NCI-H1048 (cell line): ENCODE data around the gene COPB2.

Source experiments
- DNase-seq: peaks from one replicate; lab custom pipeline; 2025; lab: John Stamatoyannopoulos, UW

The COPB2 gene

DNA sequence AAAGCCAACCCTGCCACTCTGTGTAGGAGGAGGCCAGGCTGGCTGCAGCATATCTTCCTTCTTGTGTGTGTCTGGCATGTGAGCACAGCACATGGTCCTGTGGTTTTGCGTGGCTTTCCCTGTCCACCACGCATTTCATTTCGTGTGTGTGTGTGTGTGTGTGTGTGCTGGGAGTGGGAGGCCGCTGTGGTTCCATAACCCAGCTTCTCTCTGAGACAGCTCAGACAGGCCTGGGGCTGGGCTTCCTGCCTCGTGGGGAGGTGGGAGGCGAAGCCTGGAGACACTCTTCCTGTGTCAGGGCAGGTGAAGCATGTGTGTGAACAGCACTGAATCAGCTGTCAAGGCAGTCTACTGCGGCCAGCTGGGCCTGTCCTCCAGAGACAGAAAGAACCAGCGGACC is 61.6 kb downstream of the COPB2 start:
- DNase-seq: no peak

DNA sequence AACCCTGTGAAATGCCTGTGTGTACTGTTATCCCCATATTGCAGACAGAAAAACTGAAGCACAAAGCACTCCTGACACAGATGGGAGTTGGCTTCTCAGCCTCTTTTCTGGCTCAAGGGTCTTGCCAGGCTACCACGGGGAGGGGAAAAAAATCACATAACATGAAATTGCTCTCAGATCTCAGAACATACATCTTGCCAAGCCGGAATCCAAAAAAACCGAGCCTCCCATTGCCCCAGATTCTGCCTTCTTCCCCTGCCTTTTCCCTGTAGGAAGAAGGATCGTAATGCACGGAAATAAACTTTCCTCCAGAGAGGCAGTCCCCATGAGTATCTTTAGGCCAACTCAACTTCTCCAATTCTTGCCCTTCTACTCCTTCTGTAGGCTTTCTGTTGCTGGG is 62.2 kb downstream of the COPB2 start:
- DNase-seq: no peak

DNA sequence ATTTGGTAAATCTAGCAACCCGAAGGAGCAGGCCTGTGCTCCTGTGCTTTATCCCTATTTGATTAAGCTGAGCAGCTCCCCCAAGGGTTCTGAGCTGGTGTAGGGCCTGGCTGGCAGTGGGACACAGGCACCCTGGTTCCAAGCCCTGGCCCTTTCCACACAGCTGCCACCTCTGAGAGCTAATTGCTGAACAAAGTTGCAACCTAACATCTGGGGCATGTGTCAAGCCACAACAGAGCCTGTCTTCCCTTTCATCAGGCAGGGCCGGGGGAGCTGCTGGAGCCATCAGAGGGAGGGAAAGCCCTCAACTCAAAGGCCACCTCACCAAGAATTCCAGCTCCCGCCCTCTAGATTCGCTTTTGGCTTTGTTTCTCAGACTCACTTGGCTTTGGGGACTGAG is 62.7 kb downstream of the COPB2 start:
- no peak for DNase-seq

DNA sequence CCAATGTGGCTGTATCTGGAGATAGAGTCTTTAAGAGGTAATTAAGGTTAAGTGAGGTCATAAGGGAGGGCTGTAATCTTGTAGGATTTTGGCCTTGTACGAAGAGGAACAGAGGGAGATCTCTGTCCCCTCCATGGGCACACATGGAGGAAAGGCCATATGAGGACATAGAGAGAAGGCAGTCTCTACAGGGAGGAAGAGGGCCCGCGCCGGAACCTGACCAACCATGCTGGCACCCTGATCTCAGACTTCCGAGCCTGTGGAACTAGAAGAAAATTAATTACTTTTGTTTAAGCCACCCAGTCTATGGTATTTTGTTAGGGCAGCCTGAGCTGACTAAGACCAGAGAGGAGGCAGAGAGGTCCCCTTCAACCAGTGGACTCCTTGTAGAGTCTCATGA is 63.3 kb downstream of the COPB2 start:
- DNase-seq: no peak

DNA sequence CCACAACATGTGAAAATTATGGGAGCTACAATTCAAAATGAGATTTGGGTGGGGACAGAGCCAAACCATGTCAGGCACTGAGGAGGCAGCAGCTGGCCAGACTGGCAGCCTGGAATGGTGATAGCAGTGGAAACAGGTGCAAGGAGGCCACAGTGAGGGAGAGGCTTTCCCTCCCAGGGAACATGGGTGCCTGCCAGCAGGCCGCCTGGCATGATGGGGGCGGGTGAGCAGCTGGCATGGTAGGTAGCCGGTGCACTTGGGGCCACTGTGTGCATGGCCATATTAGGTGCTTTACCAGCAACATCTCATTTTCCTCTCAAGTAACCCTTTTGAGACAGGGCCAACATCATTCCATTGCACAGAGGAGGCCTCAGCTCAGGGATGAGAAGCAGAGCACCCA is 63.9 kb downstream of the COPB2 start:
- no peak for DNase-seq

DNA sequence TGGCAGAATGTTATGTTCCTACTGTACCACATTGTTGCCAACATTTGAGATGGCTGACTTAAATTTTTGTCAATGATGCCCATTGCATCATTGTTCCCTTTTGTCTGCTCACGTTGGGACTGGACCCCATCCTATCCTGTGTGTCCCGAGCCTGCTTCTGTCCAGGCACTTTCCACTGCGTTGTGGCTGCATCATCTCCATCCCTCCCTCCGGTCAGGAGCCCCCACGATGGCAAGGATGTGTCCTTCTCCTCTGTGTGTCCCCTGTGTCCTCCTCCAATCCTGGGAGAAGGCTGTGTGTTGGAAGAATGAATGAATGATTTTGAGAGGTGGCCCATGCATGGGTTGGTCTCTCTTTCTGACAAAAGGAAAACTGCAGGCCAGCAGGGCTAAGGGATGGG is 65.0 kb downstream of the COPB2 start:
- no peak for DNase-seq

DNA sequence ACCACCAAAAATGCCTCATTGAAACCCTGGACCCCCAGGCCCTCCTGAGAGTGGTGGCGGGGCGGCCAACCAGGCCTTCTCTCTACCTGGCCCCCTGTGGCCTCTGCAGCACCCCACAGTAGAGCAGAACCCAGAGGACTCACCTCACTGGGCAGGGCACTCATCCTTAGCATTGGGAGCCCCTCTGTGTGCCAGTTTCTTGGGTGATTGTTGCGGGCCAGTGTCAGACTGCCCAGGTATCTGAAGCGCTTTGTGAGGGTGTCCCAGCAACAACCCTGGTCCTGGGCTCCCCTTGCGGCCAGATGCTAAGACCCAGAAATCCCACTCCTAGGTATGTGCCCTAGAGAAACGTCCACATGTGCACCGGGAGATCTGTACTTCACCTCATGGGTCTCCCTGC is 66.3 kb downstream of the COPB2 start:
- DNase-seq: no peak

DNA sequence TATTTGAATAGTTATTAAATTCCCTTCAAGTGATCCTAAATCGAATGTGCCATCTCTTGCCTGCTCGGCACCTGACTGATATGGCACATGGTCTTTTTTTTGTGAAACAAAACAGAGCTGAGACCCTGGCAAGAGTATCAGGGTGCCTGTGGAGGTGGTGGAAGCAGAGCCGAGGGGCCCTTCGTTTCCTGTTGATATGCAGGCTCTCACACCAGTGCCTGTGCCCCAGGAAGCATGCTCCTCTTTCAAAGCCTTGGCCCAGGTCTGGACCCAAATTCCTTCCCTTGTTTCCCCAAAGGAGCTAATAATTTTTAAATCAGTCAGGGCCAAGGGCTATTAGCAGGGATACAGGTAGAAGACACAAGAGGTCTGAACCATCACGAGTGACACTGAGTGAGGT is 67.1 kb downstream of the COPB2 start:
- no peak for DNase-seq

DNA sequence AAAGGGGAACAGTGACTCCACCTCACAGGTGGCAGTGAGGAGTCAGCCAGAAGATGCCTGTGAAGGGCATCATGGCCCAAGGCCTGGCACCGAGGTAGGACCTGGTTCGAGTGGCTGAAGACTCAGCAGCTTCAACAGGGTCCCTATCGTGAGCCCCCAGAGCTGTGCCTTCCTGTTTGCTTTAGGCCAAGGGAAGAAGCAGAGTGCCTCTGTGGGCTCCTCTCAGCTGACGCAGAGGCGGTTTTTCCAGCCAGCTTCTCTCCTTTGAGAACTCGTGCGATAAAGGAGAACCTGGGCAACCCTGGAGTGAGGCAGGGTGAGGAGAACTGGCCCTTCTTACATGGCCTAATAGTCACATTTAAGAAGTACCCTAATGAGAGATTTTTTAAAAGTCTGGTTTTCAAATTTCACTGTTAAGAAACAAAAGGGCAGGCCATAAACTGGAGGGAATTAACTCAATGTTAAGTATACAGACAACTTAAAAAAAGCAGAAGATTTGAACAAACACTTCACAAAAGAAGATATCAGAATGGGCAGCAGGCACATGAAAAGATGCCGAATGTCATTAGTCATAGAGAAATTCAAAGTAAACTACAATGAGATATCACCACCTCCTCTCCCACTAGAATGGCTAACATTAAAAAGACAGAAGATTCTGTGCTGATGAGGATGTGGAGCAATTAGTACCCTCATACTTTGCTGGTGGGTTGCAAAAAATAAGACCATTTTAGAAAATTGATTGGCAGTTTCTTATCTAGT is 68.7 kb downstream of the COPB2 start:
- DNase-seq: no peak

DNA sequence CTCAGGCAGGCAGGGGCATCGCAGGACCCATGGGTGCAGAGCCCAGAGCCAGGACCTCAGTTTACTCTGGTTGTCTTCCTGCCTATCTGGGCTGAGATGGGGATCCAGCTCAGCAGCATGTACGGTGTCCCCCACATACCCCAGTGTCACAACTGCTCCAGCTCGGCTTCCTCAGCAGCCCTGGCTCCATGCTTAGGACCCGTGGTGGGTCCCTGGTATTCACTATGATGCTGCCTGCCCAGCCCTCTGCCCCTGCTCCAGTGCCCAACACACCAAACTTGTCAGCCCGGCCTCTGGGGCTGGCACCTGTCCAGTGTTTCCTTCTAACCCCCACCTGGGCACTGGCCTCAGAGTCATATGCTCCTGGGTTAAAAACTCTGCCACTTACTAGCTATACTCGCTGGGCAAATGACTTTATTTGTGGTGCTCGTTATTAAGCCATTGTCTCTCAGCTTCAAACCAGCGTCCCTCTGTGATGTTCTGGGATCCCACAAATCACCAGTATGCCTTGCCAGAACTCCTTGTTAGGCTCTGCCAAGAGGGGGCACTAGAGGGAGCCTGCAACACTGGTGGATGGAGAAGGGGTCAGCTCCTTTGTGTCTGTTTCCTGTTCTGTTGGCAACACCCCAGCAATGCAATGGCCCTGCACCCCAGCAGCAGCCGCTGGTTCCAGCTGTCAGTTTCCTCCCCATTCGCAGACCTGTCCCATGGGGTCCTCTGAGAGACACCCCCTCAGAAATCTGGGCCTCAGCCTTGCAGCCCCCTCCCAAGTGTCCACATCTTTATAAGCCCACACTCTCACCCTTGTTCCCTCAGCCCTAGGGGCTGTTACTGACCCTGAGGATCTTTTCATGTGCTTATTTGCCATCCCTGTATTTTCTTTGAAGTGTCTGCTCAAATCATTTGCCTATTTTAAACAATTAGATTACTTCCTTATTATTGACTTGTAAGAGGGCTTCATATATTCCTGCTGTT is 69.7 kb downstream of the COPB2 start:
- no peak for DNase-seq

DNA sequence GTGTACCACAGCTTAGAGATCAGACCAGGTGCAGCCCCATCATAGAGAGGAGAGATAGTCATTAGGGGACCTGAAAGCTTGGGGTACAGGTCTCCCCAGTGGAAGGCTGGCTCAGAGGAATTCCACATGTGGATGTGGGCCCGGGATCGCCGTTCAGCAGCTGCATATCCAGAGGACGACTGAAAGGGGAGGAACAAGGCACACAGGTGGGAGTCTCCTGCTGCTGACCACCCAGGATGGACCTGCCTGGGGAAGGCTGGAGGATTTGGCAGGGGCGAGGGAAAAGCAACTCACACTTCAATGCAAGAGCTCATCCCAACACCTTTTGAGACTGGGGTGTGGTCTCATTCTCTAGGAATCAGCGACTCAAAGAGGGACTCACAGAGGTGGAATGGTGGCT is 70.6 kb downstream of the COPB2 start:
- DNase-seq: no peak

DNA sequence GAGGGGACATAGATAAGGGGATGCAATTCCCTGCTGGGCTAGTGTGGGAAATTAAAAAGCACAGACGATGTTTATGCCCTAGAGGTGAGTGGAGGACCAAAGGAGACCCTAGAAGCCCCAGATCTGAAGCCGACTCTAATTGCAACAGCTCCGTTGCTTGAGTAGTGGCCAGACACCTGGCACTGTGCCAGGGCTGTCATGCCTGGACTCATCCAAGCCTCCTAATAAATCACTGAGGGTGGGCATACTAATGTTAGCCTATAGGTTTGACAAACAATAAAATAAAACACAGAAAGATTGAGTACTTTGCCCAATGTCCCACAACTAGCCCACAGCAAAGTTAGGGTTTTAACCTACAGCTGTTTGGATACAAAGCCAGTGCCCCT is 71.0 kb downstream of the COPB2 start:
- DNase-seq: no peak

DNA sequence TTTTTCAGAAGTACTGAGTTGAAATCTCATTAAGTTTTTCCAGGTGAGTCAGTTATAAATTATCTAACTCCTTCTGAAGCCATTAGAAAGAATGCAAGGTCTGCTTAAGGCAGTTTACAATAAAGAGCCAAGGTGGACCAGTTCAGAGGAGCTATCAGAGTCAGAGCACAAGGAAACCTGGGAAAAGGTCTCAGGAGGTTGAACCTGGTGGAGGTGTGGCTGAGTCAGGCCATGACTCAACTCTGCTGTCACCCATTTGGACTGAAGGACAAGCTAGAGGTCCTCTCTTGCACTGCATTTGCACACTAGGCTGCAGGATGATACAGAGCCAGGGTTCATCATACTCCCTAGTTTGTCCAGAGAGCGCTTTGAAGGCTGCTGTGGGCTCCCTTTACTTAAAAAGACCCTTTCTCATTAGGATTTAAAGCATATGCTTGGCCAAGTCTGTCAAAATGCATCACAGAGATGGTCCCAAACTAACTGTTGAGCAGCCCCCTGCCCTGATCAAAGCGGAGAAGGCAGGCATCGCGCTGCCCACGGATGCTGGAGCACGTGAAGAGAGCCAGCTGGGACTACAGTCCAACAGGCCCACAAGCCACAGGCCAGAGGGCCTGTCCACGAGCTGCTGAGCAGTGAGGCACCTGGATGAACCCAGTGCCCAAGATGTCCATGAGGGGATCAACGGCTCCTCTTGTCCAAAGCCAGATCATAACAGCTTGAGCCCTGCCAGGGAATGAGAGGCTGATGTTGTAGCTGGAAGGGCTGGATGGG is 71.6 kb downstream of the COPB2 start:
- no peak for DNase-seq

DNA sequence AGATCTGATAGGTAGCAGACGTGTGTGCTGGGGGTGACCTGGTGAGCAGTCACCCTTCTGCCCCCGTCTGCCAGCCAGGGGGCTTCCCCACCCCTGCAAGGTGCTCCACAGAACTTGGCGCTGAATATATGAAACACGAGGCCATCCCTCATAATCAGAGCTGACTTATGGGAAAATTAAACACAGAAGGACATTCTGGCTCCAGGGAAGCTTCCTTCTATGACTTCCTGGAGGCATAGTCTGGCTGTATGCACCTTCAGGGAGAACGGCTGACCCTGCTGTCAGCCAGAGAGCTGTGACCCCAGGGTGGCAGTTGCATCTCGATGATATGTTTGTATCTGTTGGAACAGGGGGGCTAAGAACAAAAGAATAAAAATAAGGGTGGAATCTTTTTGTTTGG is 72.2 kb downstream of the COPB2 start:
- DNase-seq: no peak

DNA sequence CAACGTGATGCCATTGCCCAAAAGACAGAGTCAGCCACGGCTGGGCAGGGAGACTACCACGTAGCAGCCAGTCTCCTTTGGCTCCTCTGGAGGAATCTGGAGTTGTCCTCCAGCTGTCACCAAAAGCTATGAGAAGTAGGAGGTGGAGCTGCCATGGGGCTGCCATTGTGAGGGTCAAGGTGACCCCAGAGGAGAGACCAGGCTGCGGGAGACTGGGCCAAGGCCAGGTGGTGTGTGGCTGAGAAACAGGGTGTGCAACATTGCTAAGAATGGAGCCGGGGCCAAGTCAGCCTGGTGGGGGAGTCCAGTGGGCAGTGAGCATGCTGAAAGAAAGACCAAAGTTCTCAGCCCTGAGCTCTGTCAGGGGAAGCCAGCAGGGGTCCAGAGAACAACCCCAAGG is 75.5 kb downstream of the COPB2 start:
- DNase-seq: no peak

DNA sequence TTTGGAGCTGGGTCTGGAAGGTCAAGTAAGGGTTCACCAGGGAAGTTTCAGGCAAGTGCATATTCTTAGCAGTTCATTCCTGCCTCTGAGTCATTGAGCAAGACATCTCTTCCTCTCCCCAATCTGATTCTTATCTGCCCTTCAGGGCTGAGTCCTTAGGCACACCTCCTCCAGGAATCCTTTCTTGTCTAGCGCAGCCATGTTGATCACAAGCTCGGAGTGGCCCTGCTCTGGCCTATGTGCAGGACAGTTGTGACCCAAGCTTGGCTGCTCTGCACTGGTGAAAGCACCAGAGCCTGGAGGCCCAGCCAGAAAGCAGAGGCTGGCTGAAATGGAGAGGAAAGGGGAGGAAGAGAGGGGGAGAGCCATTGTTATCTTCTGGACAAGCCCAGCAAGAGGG is 76.5 kb downstream of the COPB2 start:
- no peak for DNase-seq

DNA sequence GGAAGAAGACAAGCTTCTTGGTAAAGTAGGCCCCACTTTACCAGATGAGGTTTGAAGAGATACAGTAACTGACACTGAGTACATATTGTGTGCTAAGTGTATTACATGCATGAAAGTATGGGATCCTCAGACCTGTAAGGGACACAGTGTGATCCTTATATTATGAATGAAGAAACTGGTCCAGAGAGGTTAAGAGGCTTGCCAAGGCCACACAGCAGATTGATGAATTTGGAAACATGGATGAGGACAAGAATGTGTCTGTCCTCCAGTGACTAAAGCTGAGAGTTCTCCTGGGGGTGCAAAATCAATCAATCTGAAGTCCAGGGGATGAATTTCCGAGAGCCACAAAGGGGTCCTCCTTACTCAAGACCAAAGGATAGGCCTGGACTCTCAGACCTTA is 77.0 kb downstream of the COPB2 start:
- DNase-seq: no peak

DNA sequence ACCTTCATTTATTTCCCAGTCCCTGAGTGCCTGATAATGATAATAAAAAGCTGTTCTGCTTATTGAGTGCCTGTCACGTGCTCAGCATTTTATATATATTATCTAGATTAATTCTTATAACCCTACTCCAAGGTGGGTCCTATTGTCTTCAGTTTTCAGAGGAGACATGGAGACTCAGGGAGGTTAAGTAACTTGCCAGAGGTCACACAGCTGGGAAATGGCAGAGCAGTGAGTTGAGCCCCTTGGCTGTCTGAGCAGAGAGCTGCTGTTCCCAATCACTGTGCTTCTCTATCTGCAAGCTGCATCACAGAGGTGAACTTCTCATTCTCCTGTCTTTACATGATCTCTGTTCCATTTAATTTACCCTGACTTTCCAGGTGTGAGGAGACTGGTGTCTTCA is 77.9 kb downstream of the COPB2 start:
- no peak for DNase-seq

DNA sequence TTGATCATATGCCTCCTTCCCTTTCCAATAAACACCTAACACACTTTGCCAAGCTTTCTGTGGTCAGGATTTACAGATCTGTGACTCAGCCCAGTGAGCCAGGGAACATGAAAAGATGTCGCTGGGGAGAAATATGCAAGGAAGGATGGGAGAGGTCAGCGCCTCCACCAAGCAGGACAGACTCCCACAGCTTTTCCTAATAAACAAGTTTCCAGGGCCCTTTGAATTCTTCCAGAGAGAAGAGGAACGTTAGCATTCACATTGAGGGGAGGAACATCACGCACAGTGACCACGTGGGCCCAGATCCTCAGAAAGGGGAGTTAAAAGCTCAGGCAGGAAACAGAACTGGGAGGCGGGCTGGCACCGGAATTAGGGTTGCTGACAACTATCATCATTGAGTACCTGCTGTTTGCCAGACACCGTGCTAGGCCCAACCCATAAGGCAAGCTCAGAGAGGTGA is 78.9 kb downstream of the COPB2 start:
- DNase-seq: no peak

DNA sequence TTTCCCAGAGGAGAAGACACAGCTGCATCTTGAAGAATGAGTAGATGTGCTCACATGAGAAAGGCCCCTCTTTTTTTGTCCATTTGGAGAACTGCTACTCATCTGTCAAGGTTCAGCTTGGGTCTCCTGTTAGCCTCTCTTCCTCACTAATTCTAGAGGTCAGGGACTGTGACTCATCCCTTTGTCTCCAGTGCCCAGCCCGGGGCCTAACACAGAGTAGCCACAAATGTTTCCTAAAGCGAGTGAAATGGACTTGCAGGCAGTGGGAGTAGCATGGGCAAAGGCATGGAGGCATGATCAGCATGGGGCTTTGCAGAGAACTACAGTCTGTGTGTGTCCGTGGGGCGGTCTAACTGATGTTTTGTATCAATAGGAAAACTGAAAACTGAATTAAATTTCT is 79.6 kb downstream of the COPB2 start:
- DNase-seq: no peak

DNA sequence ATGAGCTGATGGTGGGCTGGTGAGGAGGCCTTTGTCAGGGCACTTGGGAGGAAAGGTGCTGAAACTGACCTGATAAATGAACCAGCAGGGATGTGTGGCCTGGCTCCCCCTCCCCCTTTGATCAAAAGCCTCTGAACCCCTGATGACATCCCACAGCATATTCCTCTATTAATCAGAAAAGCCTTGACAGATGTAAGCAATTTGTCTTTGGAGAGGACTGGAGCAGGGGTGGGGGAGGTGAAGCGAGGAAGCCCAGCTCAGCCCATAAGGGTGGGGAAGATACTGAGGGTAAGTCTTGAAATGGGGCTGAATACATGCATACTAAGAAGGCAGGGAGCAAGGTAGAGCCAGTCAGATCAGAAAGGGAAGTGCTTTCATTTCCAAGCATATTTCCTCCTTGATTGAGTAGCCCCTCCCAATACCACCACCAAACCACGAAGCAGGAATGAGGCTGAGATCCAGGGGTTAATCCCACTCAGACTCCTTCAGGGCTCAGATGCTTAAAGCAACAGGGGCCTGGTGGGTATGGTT is 80.3 kb downstream of the COPB2 start:
- no peak for DNase-seq

DNA sequence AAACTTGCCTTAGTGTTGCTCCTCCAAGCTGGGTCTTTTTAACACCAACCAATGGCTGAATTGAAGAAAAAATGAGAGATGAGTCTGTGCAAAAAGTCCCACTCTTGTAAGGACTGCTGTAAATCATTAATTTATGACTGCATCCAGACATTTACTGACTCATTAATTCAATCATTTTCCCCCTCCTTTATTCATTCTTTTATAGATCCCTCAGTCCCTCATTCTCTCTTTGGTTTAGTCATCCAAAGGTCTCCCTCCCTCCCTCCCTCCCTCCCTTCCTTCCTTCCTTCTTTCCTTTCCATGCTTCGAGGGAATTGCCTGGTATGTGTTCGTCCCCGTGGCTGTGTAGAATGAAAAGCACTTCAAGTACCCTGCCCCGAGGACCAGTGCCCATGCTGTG is 80.9 kb downstream of the COPB2 start:
- DNase-seq: no peak
